ENCODE measurements around the gene MED9.

MED9 gene

DNA sequence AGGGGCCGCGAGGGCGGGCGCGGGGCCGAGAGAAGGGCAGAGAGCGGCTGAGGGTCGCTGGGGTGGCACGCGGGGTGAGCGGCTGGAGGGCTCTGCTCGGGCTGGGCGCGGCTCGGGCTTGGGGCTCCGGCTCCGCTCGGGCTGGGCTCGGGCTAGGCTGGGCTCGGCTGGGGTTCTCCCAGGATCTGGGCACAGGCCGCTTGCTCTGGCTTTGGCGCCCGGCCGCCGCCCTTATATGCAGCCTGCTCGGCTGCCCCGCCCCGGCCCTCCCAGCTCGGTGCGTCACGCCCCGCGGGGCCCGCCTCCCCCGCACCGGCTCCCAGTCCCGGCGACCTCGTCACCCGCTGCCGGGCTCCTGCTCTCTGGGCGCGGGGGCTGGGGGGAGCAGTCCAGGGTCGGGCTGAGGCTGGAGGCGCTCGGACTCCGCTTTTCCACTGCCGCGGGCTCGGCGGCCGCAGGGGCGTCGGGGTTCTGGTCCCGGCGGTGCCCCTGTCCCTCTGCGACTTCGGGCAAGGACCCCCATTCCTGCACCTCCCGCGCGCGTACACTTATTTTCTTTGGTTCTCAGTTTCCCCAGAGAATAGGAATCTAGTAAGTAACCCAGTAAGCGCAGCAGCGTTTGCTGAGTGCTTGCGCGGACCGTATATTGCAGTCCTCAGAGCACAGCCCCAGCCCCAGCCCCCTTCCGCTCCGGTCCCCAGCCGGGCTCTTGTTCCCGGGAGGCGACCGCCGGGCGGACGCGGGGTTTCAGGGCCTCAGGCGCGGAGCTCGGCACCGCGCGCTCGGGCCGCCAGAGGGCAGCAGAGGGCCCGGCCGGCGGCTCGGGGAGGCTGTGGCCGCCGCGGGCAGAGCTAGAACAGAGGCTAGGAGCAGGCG lies 19.6 kb downstream of the MED9 start, which contains the start of gene RASD1:
Gene RASD1, minus strand, starts transcription at position 207 of the 876 bp plus-strand sequence. CDS start 214 bp downstream, outside the sequence.
- peaks cover 2 to 7% of the 10 kb centered on the region in 2 donors for H3K9me3 ChIP-seq (replicated peaks in 1 of 2; ENCODE audit: control insufficient read depth in 2 of 2, insufficient read depth in 1 of 2, low read depth in 1 of 2, low read length in 2 of 2)
- H3K9ac ChIP-seq (ENCODE audit: low read depth, low read length, poor library complexity), result peak within 1 kb of the TSS; percentile 87
- H3K4me1 ChIP-seq (ENCODE audit: control insufficient read depth in 2 of 2, insufficient read depth in 1 of 2, low read depth in 1 of 2, low read length in 2 of 2), result peaks cover 2 to 26% of the 10 kb centered on the region in 2 donors
- peak within 1 kb of the TSS; percentile 23 for H4K91ac ChIP-seq (ENCODE audit: low read depth, low read length, poor library complexity)
- H2BK12ac ChIP-seq (ENCODE audit: low read length), result peak within 1 kb of the TSS; percentile 48
- no peak within 1 kb of the TSS for H2BK5ac ChIP-seq (ENCODE audit: low read length)
- H3K4me3 ChIP-seq (ENCODE audit: low read length in 2 of 2), result peak within 1 kb of the TSS; percentile 53 to 80
- peak within 1 kb of the TSS; percentile 87 for H2AFZ ChIP-seq (ENCODE audit: low read length)
- WGBS, 2 donors (ENCODE audit: extremely low coverage in 2 of 2, insufficient read length in 2 of 2, insufficient replicate concordance in 1 of 2), result no CpG with 5 or more reads among the region's 93 CpGs
- H3K36me3 ChIP-seq (replicated peaks in 1 of 2; ENCODE audit: control insufficient read depth in 2 of 2, insufficient read depth in 2 of 2, low read length in 2 of 2), result peaks cover 8 to 18% of the 10 kb centered on the region in 2 donors
- H3K27me3 ChIP-seq (ENCODE audit: control insufficient read depth in 3 of 3, insufficient read depth in 3 of 3, low read depth in 1 of 3, low read length in 3 of 3), result peaks cover 0 to 18% (median 7%) of the 10 kb centered on the region in 3 experiments
- peak within 1 kb of the TSS; percentile 83 for H3K4me2 ChIP-seq (ENCODE audit: insufficient read depth, low read length, poor library complexity, severe bottlenecking)
- no peak within 1 kb of the TSS for H3K27ac ChIP-seq (replicated peaks; ENCODE audit: low read length)
- peak within 1 kb of the TSS; percentile 97 for H3K23ac ChIP-seq (ENCODE audit: low read depth, low read length, poor library complexity)
- peak within 1 kb of the TSS; percentile 91 for H3K18ac ChIP-seq (ENCODE audit: low read length)
- peak within 1 kb of the TSS; percentile 14 for H2AK5ac ChIP-seq (ENCODE audit: low read depth, low read length)
- no peak within 1 kb of the TSS for H3K4ac ChIP-seq (ENCODE audit: low read length)
- no peak within 1 kb of the TSS for H2BK120ac ChIP-seq (ENCODE audit: low read depth, low read length)
- peak; percentile 85 for DNase-seq (ENCODE audit: low spot score)
- H2BK15ac ChIP-seq (ENCODE audit: low read length), result peak within 1 kb of the TSS; percentile 79
- no peaks in the 10 kb centered on the region for H3K79me1 ChIP-seq (ENCODE audit: low read depth, low read length)
- no peak within 1 kb of the TSS for H4K8ac ChIP-seq (ENCODE audit: low read depth, low read length)
- H3K14ac ChIP-seq (ENCODE audit: low read length), result peak within 1 kb of the TSS; percentile 56

GRCh38 chr17:17497065-17497844 lies 20.5 kb downstream of the MED9 start:
- DNase-seq (ENCODE audit: low spot score), result no peak
- H3K27me3 ChIP-seq (ENCODE audit: control insufficient read depth in 3 of 3, insufficient read depth in 3 of 3, low read depth in 1 of 3, low read length in 3 of 3), result peaks cover 0 to 18% (median 7%) of the 10 kb centered on the region in 3 experiments
- peak overlapping the region; percentile 87 for H2AFZ ChIP-seq (ENCODE audit: low read length)
- no peaks in the 10 kb centered on the region for H3K79me1 ChIP-seq (ENCODE audit: low read depth, low read length)
- H2BK15ac ChIP-seq (ENCODE audit: low read length), result no peak overlapping the region
- no peak overlapping the region for H2BK120ac ChIP-seq (ENCODE audit: low read depth, low read length)
- H3K23ac ChIP-seq (ENCODE audit: low read depth, low read length, poor library complexity), result no peak overlapping the region
- no peak overlapping the region for H4K91ac ChIP-seq (ENCODE audit: low read depth, low read length, poor library complexity)
- H3K18ac ChIP-seq (ENCODE audit: low read length), result peak overlapping the region; percentile 91
- no peak overlapping the region for H2AK5ac ChIP-seq (ENCODE audit: low read depth, low read length)
- WGBS, 2 donors (ENCODE audit: extremely low coverage in 2 of 2, insufficient read length in 2 of 2, insufficient replicate concordance in 1 of 2), result no CpG with 5 or more reads among the region's 19 CpGs
- peaks cover 2 to 26% of the 10 kb centered on the region in 2 donors for H3K4me1 ChIP-seq (ENCODE audit: control insufficient read depth in 2 of 2, insufficient read depth in 1 of 2, low read depth in 1 of 2, low read length in 2 of 2)
- H3K9me3 ChIP-seq (replicated peaks in 1 of 2; ENCODE audit: control insufficient read depth in 2 of 2, insufficient read depth in 1 of 2, low read depth in 1 of 2, low read length in 2 of 2), result peaks cover 2 to 7% of the 10 kb centered on the region in 2 donors
- peak overlapping the region; percentile 17 to 53 for H3K4me3 ChIP-seq (ENCODE audit: low read length in 2 of 2)
- H3K4me2 ChIP-seq (ENCODE audit: insufficient read depth, low read length, poor library complexity, severe bottlenecking), result peak overlapping the region; percentile 83
- no peak overlapping the region for H2BK12ac ChIP-seq (ENCODE audit: low read length)
- peak overlapping the region; percentile 36 for H3K9ac ChIP-seq (ENCODE audit: low read depth, low read length, poor library complexity)
- H3K27ac ChIP-seq (replicated peaks; ENCODE audit: low read length), result no peak overlapping the region
- H3K36me3 ChIP-seq (replicated peaks in 1 of 2; ENCODE audit: control insufficient read depth in 2 of 2, insufficient read depth in 2 of 2, low read length in 2 of 2), result peaks cover 3 to 10% of the 10 kb centered on the region in 2 donors
- peak overlapping the region; percentile 75 for H4K8ac ChIP-seq (ENCODE audit: low read depth, low read length)
- H3K14ac ChIP-seq (ENCODE audit: low read length), result no peak overlapping the region
- peak overlapping the region; percentile 15 for H2BK5ac ChIP-seq (ENCODE audit: low read length)
- no peak overlapping the region for H3K4ac ChIP-seq (ENCODE audit: low read length)

- no peak overlapping the region for H3K4me2 ChIP-seq (ENCODE audit: insufficient read depth, low read length, poor library complexity, severe bottlenecking)
- peak overlapping the region; percentile 8 for H3K18ac ChIP-seq (ENCODE audit: low read length)
- no peak overlapping the region for H4K91ac ChIP-seq (ENCODE audit: low read depth, low read length, poor library complexity)
- DNase-seq (ENCODE audit: low spot score), result no peak
- no peak overlapping the region for H3K27ac ChIP-seq (replicated peaks; ENCODE audit: low read length)
- H3K79me1 ChIP-seq (ENCODE audit: low read depth, low read length), result no peaks in the 10 kb centered on the region
- H3K4me1 ChIP-seq (ENCODE audit: control insufficient read depth in 2 of 2, insufficient read depth in 1 of 2, low read depth in 1 of 2, low read length in 2 of 2), result peaks cover 2 to 21% of the 10 kb centered on the region in 2 donors
- no peak overlapping the region for H2BK120ac ChIP-seq (ENCODE audit: low read depth, low read length)
- H3K27me3 ChIP-seq (ENCODE audit: control insufficient read depth in 3 of 3, insufficient read depth in 3 of 3, low read depth in 1 of 3, low read length in 3 of 3), result peaks cover 0 to 18% (median 7%) of the 10 kb centered on the region in 3 experiments
- H3K23ac ChIP-seq (ENCODE audit: low read depth, low read length, poor library complexity), result peak overlapping the region; percentile 22
- peaks cover 2 to 7% of the 10 kb centered on the region in 2 donors for H3K9me3 ChIP-seq (replicated peaks in 1 of 2; ENCODE audit: control insufficient read depth in 2 of 2, insufficient read depth in 1 of 2, low read depth in 1 of 2, low read length in 2 of 2)
- no peak overlapping the region for H2AFZ ChIP-seq (ENCODE audit: low read length)
- H3K4ac ChIP-seq (ENCODE audit: low read length), result no peak overlapping the region
- H3K4me3 ChIP-seq (ENCODE audit: low read length in 2 of 2), result no peak overlapping the region
- peak overlapping the region; percentile 75 for H4K8ac ChIP-seq (ENCODE audit: low read depth, low read length)
- H3K14ac ChIP-seq (ENCODE audit: low read length), result no peak overlapping the region
- H3K36me3 ChIP-seq (replicated peaks in 1 of 2; ENCODE audit: control insufficient read depth in 2 of 2, insufficient read depth in 2 of 2, low read length in 2 of 2), result peaks cover 0 to 3% of the 10 kb centered on the region in 2 donors
- H2BK5ac ChIP-seq (ENCODE audit: low read length), result peak overlapping the region; percentile 15
- peak overlapping the region; percentile 94 for H2AK5ac ChIP-seq (ENCODE audit: low read depth, low read length)
- no CpG with 5 or more reads among the region's 10 CpGs for WGBS, 2 donors (ENCODE audit: extremely low coverage in 2 of 2, insufficient read length in 2 of 2, insufficient replicate concordance in 1 of 2)
- H2BK12ac ChIP-seq (ENCODE audit: low read length), result peak overlapping the region; percentile 11
- no peak overlapping the region for H2BK15ac ChIP-seq (ENCODE audit: low read length)
- H3K9ac ChIP-seq (ENCODE audit: low read depth, low read length, poor library complexity), result peak overlapping the region; percentile 60
Observed at GRCh38 chr17:17497845-17498520, 21.2 kb downstream of the MED9 start.
